GM19438 (cell line): Measurements from ENCODE around the gene TEX51.

Experiments
- ATAC-seq: cut with Tn5 transposase; IDR thresholded peaks from one replicate; pipeline ENCODE4 v1.9.1; 2021; ENCODE audit warnings: low read depth; ENCODE audit not compliant: unreplicated experiment

Gene TEX51

DNA sequence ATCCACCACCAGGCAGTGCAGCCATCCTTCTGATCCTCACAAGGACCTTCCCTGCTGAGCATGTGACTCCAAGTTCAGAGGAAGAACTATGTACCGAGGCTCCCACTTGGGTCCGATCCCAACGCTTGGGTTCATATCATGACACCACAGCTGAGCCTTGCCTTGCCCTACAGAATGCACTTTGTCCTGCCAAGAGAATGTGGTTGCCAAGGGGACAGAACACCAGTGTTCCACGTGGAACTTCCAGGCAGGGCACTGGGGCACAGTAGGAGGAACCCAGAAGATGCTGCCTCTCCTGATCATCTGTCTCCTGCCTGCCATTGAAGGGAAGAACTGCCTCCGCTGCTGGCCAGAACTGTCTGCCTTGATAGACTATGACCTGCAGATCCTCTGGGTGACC, at the start of gene TEX51:
Gene TEX51 (plus strand): TSS at position 255 of the 400 bp plus-strand sequence. CDS start 29 bp downstream, at position 284.
- ATAC-seq = no peak

DNA sequence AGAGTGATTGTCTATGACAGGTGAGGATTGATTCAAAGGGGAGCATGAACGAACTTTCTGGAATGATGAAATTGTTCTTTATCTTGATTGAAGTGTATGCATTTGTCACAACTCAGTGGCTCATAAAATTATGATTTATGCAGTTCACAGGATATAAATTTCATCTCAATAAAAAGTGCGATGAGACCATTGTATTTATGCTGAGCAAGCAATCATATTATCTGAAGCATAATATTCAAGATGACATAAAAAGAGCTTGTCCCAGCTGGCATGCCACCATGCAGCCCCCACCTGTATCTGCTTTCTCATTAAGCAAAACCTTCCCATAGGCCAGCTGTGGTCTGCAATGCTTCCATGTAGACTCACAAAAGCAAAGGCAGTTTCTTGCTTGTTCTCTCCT, 49.6 kb upstream of the TEX51 start:
- no peak for ATAC-seq

DNA sequence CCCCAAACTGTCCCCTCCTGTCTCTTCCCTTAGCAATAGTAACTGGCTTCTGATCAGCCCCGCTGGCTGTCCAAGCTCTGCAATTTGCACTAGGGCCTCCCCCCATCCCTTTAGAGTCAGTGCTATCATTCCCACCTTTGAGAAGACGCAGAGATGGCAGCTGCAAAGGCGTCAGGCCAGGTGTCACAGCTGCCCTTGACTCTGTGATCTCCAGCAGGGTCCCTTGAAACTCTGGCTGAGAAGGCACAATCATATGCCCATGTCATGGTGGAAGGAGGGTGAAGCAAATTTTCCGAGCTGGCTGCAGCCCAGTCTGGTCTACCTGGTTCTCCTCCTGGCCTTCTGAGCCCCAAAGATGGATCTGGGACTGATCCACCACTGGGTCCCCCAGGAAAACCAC, 49.2 kb upstream of the TEX51 start:
- ATAC-seq = no peak

DNA sequence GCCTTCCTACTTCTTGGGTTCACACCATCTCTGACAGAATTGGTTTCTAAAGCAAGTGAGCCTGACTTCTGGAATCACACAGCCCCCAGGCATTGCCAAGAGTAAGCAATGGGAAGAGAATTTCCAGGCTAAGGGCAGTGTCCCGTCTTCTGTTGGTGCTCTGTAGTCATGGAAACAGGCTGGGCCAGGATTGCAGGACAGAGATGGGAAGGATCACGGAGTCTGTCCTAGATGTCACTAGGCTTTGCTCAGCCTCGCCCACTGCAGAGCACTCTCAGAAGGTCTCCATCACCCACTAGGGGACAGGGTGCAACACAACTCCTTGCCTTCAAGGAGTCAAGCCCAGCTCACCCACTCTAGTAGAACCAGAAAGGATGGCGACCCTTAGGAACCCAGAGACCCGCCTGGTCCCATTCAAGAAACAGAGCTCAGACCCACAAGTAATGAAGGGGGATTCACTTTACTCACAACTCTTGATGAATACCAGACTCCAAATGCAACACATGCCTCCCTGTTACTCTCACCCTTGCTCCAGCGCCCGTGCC, 48.6 kb upstream of the TEX51 start:
- ATAC-seq = no peak

DNA sequence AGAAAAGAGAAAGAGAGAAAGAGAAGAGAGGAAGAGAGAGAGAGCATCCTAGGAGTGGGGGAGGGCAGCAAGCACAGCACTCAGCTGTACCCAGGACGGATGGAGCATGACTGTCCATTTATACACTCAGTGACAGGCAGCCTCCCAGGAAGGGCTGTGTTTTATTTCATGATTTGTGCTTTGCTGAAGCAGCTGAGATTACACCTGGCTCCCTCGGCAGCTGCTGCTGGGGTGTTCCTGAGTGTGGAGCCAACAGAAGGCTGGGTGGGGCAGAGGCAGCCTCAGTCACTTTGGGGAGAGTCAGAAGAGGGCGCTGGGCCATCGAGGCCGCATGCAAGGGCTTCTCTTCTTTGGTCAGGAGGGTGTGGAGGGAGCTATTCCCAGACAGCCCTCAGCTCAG, 47.8 kb upstream of the TEX51 start:
- ATAC-seq = no peak

DNA sequence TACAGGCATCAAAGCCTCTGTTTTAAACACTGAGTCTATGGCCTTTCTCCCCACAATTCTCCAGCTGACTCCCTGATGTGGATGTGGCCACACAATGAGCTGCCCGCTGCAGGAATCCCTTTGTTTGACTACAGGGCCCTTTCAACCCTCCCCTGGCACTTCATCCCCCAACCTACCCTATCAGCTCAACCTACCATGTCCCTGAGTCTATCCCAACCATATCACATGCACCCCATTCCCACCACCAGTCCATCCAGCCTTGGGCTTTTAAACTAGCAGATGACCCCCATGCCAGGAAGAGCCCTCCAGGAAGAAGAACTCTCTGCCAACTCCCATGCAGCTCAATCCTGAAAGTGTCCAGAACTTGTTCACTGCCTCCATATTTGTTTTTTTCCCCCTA, 46.9 kb upstream of the TEX51 start:
- ATAC-seq = no peak

DNA sequence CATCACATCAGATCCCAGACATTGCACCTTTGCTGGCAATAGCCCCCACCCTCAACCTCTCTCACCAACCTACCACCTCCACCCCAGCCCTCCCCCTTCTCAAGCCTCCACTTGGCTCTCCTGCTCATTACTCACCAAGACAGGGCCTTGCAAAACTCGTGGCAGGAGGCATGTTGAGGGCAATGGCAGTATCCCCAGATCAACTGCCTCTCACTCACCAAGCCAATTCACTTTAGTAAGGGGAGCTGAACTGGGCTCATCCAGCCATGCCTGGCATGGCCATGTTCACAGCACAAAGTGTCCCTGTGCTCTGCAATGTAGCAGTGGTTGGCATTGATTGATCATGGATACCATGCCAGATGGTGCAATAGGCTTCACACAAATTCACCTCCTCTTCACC, 46.3 kb upstream of the TEX51 start:
- ATAC-seq = no peak

DNA sequence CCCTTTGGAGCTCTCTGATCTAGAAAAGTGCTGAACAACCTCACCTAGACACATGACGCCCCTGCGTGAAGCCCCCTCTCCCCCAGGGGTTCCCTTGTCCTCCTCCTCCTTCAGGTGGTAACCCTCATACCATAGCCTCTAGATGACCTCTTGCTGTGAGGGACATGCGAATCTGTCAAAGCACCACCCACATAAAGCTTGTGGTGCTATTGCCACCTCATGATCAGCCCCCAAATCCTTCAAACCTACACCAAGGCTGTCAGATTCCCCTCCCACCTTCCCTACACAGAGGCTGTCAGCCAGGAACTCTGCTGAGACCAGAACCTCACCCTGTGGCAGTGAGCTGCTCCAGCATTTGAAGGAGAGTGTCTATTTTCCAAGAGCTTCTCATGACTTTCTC, 43.1 kb upstream of the TEX51 start:
- no peak for ATAC-seq

DNA sequence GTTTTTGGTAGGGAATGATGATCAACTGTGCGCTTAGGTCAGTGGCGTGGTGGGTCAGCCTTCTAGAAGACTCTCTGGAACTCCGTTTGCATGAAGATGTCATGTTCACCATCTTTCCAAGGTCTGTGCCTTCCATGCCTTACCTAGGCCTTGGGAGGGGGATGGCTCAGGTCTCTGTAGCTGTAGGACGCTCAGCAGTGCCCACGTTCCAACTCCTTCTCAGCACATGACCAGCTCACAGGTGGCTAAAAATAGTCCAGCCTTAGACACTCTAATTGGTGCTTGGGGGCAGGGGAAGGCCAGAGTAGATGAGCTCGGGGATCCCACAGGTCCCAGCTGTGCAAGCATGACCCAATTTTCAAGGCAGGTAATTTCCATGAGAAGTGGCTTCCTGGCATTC, 42.3 kb upstream of the TEX51 start:
- no peak for ATAC-seq

DNA sequence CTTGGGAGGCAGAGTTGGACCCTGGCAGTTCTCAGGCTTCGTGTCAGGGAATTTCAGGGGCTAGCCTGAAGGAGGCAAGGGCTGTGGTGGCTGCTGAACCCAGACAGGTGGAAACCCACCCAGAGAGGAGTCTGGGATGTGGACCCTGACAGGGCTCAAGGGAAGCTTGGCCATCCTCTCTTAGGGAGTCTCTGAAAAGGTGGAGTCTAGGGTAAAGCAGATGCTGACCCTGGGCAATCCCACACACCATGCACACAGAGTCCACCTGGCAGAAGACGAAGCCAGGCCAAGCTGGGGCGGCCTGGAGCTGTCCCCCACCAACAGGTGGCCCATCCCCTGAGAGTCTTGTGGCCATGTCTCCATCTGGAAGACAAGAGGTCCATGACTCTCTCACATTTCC, 41.2 kb upstream of the TEX51 start:
- no peak for ATAC-seq

DNA sequence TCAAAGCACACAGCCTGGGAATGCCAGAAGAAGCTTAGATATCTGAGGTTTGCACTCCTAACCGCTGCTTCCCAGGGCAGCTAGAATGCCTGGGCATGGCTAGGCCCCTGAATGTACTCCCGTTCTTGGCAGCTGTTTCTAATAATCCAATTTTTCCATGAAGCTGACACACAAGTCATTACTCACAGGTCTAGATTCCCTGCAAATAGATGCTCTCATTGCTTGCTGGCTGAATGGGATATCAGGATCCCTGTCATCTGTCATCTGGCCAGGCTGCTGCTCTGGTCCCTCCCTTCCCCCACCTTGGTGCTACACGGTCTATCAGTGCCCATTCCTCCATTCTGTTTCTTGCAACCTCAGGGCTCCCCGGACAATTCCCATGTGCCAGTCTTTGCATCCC, 40.7 kb upstream of the TEX51 start:
- ATAC-seq = no peak

DNA sequence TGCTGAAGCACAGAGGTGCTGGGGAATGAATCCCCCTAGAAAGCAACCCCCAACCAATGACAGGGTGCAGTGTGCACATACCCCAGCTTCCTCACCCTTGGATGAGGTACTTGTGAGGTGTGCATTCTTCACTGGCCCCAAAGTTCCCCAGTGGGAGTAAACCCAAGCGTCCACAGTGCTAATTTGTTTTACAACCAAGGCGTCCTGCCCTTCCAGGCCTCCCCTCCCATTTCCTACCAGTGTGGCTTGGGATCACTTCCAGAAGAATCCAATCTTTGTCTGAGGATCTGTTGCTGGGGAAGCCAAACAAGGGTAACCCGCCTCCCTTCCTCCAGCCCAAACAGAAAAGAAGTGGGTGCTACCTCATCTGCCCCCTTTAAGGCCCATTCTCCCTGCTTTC, 40.3 kb upstream of the TEX51 start:
- ATAC-seq = no peak

DNA sequence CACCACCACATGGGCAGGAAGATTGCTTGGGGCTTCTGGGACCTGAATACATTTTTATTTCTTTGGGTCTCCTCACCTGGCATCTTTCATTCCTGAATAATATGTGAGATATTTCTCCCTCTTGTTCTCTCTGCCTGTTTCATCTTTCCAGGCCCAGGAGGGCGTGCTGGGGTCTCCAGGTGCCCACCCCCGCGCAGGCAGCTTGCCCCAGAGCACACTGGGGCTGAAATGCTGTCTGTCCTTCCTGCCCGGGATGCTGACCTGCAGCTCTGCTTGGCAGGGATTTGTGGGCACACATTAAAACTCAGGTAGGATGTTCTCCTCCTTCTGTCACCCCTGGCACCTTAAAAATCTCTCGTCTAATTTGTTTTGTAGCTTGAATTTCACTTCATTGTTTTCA, 39.7 kb upstream of the TEX51 start:
- ATAC-seq = no peak

DNA sequence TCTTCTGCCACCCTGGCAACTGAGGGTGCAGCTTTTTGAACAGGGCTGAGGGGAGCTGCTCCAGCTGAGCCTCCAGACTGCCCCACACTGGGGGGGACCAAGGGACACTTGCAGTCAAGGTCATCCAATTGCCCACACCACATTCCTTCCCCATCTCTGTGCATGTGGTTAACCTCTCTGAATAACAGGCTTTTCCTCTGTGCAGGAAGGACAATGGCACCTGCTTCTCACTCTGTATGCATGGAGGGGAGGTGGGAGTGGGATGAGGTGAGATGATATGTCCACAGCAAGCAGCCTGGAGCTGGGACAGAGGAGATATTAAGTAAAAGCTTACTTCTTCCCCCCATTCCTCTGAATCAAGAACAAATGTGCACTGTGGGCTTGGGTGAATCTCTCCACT, 39.1 kb upstream of the TEX51 start:
- no peak for ATAC-seq

DNA sequence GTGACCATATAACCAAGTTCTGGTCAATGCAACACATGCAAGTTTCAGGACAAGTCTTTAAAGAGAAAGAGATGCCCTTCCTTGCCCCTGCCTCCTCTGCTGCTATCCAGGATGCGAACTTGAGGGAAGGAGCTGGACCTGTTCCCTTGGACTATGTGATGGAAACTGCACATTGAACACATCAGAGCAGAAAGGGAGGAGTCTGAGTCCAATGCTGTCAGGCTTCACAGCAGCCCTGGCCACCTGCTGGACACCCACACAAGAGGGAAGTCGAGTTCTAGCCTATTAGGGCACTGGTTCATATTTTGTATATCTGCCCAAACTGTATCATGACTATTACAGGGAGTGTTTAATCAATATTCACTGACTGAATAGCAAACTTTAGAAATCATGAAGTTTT, 38.3 kb upstream of the TEX51 start:
- ATAC-seq = no peak

DNA sequence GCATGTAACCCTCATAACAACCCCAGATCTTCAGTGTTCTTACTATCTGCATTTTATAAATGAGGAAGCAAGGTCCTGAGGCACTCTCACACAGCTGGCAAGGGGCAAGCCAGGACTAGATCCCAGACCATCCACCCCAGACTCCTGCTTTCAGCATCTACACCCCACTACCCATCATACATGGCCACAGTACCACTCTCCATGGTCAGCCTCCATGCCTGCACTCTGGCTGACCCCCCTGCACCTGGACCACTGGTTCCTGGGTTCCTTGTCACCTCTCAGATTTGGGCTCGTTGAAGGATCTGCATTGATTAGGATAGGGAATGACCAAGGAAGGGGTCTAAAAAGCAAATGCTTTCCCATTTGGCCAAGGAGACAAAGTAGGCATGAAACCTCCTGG, 36.0 kb upstream of the TEX51 start:
- no peak for ATAC-seq

DNA sequence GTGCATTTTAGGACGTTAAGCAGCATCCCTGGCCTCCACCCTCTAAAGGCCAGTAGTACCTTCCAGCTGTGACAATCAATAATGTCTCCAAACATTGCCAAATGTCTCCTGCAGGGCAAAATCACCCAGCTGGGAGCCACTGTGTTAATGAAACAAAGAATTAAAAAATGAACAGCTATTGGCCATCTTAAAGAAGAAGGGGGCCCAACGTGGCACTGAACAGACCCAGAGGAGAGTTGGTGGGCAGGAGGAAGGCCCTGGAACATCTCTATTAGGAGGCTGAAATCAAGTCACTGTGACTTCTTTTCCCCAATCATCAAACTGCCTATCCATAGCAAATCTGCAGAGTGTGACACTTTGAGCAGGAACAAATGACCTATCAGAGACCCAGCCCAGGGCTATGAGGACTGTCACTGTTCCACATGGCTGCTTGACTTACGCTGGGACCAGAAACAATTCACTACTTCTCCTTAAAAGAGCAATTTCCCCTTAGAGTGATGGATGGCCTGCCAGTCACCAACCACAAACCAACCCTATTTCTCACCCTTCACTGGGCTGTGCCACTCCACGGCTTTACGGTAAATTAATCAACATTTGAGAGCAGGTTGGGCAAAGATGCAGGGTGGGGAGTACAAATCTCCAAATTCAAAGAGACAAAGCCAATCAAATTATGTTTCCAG, 35.2 kb upstream of the TEX51 start:
- ATAC-seq = no peak

DNA sequence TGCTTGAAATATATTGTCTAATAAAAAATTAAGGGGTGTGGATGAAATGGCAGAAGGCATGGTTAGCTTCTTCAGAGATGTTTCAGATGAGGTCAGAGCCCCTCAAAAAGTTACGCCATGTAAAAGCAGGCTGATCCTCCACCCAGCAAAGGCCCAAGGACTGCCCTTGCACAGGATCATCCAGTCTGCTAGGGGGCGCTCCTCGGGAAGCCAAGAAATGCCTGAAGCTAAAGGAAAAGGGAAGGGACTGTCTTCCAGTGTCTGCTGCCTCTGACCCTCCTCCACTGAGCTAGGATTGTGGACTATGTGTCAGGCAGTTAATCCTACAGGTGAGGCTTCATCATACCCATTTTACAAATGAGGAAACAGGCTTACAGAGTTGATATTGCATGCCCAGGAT, 33.8 kb upstream of the TEX51 start:
- ATAC-seq = no peak

DNA sequence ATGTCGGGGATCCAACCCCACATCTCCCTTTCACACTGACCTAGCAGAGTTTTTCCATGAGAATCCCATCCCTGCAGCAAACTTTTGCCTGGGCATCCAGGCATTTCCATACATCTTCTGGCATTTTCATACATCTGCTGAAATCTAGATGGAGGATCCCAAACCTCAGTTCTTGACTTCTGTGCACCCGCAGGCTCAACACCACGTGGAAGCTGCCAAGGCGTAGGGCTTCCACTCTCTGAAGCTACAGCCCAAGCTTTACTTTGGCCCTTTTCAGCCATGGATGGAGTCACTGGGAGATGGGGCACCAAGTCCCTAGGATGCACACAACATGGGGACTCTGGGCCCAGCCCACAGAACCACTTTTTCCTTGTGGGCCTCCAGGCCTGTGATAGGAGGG, 32.2 kb upstream of the TEX51 start:
- no peak for ATAC-seq

DNA sequence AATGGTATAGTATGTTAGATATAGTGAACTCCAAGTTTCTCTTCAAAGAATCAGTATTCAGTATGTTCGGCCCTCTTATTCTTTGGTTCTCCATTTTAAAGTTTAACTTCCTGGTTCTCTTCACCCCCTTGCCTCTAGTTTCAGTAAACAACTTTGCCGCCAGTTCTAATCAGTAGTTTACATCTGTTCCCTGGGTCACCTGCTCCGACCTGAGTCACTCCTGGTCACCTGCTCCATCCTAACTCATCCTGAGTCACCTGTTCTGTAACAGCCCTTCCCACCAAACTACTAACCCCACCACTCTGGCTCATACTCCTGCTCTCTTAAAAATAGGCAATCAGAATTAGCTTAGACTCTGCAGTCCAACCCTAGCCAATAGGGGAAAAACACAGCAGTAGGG, 23.7 kb upstream of the TEX51 start:
- no peak for ATAC-seq

DNA sequence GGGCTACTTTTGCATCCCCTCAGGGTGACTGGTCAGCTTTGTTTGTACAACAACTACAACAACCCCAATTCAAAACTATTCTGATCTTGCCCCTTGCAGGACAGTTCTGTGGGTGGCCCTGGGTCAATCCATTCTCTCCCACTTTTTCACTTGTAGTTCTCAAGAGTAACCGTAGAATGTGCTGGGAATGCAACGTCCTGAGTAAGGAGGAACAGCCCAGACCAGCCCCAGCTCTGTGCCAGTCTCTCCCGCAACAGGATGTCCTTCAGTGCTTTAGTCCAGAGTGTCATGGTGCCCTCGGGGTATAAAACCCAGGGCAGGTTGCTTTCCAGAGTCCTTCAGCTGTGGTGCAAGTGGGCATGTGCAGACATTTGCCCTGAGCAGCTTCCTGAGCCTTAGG, 22.1 kb upstream of the TEX51 start:
- no peak for ATAC-seq

DNA sequence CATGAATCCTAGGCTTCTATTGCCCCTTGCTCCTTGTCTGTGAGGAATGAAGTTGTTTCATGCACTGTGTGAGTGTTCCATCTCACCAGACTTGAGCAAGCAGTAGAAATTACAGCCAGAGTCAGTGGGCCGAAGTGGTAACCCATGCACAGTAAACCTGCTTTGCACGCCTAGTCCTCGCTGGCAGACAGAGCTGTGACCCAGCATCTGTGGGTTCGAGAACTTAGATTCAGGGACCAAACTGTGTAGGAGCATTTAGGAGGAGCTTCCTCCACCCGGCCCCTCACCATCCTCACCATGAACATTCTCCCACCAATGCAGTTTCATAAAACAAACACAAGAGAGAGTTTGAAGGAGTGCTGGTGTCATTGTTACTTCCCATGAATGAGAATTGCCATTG, 21.6 kb upstream of the TEX51 start:
- ATAC-seq = no peak
